H7 (cell line): ENCODE measurements around the gene RERE. TPM values are rescaled to one million over a fixed set of nuclear protein-coding genes. Genes with fewer than 3 reads are reported as not detected.
"Not testable (repeated sequence)": the region's sequence is repeated elsewhere in the genome, so short reads cannot be mapped to it uniquely, and the experiment has no call there.

Source experiments
- DNase-seq: peaks from one replicate; pipeline ENCODE4 v3.0.0; 2012
- H3K27me3 ChIP-seq: 2 replicates; pipeline ENCODE4 v1.6.0; 2011; ENCODE audit warnings: mild to moderate bottlenecking, low read length; ENCODE audit not compliant: control insufficient read depth, insufficient read depth
- H3K36me3 ChIP-seq: replicated peaks from 2 replicates; pipeline ENCODE4 v1.5.1; 2011; ENCODE audit warnings: low read length; ENCODE audit not compliant: control insufficient read depth, insufficient read depth
- H3K4me3 ChIP-seq: 2 replicates; pipeline ENCODE4 v1.5.1; 2011; ENCODE audit warnings: low read depth, mild to moderate bottlenecking, control low read depth, low read length, moderate library complexity; ENCODE audit not compliant: insufficient read depth
- total RNA-seq: library from RNA; depleted of rRNA; stranded (reverse); fragments of >200 nt; shearing (Covaris generic); gene quantifications from 2 replicates; pipeline ENCODE4 v1.2.3, GENCODE V29; 2014

Gene RERE
- total RNA-seq, 1 experiment from 2014 or later: 75.8 TPM

DNA sequence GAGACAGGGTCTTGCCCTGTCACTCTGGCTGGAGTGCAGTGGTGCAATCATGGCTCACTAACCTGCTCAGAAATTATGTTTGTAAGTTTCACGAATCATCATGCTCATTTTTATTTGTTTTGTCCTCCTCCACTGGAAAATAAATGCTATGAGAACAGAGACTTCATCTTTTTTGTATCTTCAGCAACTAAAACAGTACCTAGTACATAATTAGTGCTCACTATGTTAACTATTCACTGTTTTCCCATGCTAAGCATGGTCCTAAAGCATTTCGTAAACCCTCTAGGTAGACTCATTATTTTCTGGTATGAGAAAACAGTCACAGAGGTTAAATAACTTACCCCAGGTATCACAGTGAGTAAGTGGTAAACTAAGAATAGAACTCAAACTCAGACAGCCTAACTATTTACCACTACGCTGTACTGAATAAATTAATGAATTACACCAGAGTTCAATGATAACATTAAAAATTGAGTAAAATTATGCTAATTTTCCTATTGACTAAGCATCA is 118.4 kb downstream of the RERE start:
- no peaks in the 10 kb centered on the region for H3K36me3 ChIP-seq
- H3K4me3 ChIP-seq: no peak overlapping the region
- DNase-seq: no peak
- no peaks in the 10 kb centered on the region for H3K27me3 ChIP-seq

GRCh38 chr1:8698012-8698630 is 119.3 kb downstream of the RERE start:
- H3K4me3 ChIP-seq: no peak overlapping the region
- no peaks in the 10 kb centered on the region for H3K27me3 ChIP-seq
- H3K36me3 ChIP-seq: no peaks in the 10 kb centered on the region
- DNase-seq: no peak

DNA sequence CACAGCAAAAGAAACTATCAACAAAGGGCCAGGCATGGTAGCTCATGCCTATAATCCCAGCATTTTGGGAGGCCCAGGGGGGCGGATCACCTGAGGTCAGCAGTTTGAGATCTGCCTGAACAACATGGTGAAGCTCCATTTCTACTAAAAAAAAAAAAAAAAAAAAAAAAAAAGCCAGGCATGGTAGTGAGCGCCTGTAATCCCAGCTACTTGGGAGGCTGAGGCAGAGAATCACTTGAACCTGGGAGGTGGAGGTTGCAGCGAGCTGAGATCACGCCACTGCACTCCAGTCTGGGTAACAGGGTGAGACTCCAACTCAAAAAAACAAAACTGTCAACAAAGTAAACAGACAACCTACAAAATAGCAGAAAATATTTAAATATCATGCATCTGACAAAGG is 122.0 kb downstream of the RERE start:
- DNase-seq, H3K27me3 ChIP-seq, H3K36me3 ChIP-seq, H3K4me3 ChIP-seq: not testable (repeated sequence)

- Histone ChIP-seq H3K36me3 (no peaks in the 10 kb centered on the region), H3K4me3 (no peak overlapping the region), H3K27me3 (no peaks in the 10 kb centered on the region)
- no peak for DNase-seq
Observed at GRCh38 chr1:8693107-8693506, 124.3 kb downstream of the RERE start.

DNA sequence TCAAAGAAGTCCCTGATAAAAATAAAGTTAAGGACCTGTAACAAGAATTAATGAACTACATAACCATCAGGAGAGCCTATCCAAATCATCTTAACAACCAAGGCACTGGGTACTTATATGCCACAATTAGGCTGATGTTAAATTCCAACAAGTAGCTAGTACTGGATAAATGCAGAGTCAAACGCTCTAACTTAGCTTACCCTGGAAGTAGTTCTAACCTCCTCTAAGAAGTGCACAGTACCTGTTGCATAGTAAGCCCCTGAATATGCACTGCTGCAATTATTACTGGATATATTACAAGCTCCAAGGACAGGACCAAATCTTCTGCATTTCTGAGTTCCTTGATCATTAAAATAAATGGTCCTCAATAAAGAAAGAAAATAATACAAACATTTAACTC is 125.8 kb downstream of the RERE start:
- no peak overlapping the region for H3K4me3 ChIP-seq
- H3K36me3 ChIP-seq: no peaks in the 10 kb centered on the region
- no peaks in the 10 kb centered on the region for H3K27me3 ChIP-seq
- no peak for DNase-seq

GRCh38 chr1:8690253-8690525 is 127.3 kb downstream of the RERE start:
- H3K4me3 ChIP-seq: no peak overlapping the region
- no peaks in the 10 kb centered on the region for H3K36me3 ChIP-seq
- no peak for DNase-seq
- no peaks in the 10 kb centered on the region for H3K27me3 ChIP-seq

DNA sequence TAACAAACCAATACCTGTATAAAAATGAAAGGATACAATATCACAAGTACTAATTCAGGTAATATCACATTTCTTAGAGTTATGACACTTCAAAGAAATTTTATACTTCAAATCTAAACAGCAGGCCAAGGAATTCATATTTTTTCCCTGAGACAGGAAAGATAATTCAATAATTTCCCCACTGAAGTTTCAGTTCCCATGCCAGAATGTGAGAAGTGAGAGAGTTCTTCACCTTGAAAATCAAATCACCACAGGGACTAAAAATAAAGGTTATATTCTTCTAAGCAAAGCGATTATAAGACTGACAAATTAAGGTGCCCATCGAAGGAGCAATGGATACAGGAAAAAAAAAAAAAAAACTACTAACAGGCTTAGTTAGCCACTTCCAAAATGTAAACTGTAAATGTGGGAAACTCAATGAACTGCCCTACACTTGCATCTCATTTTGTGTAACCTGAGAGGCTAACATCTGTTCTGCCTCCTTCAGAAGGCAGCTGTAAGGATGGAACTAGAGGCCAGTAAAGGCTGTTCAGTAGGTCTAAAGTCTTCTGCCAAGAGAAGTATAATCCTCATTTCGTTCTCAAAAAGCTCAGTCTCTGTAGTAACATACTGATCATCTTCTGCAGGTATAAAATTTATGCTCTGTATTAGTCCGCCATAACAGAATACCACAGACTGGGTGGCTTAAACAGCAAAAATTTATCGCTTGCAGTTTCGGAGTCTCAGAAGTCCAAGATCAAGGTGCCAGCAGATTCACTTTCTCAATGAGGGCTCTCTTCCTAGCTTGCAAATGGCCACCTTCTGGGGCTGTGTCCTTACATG is 127.8 kb downstream of the RERE start:
- no peak for DNase-seq
- Histone ChIP-seq H3K4me3 (no peak overlapping the region), H3K36me3 (no peaks in the 10 kb centered on the region), H3K27me3 (no peaks in the 10 kb centered on the region)

DNA sequence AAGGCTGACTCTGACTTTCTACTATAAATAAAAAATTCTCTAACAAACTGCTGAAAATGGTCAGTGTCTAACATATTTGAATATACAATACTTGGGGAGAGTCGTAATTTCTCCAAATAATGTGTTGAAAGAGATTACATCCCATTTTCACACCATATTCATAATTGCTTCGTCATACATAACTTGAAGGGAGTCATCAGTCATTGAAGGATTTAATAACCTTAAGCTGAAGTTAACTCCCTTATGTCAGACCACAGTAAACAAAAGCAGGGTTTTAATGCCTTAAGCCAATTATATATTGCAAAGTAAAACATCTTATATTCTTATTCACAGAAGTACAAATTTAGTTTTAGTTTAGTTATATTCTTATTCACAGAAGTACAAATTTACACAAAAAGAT is 129.9 kb downstream of the RERE start:
- DNase-seq: no peak
- no peaks in the 10 kb centered on the region for H3K27me3 ChIP-seq

DNA sequence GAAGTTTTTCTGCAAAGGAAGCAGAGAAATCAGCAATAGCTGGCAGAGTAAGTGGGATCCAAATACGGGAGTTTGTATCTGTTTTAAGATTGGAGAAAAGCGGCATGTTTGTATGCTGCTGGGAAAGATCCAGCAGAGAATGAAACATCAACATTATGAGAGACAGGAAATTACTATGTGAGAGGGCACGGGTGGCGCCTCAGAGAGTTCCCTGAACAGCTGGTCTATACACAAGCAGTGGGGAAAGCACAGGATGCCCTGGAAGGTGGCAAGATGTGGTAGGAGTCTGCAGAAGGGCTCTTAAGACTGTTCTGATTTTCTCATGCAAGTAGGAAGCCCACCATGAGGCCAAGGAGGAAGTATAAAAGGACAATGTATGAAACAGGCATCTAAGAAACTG is 130.4 kb downstream of the RERE start:
- H3K4me3 ChIP-seq: no peak overlapping the region
- H3K27me3 ChIP-seq: no peaks in the 10 kb centered on the region
- DNase-seq: no peak
- H3K36me3 ChIP-seq: no peaks in the 10 kb centered on the region

More for the DNA sequence above, 129.9 kb downstream of the RERE start:
- no peaks in the 10 kb centered on the region for H3K36me3 ChIP-seq
- H3K4me3 ChIP-seq: no peak overlapping the region

DNA sequence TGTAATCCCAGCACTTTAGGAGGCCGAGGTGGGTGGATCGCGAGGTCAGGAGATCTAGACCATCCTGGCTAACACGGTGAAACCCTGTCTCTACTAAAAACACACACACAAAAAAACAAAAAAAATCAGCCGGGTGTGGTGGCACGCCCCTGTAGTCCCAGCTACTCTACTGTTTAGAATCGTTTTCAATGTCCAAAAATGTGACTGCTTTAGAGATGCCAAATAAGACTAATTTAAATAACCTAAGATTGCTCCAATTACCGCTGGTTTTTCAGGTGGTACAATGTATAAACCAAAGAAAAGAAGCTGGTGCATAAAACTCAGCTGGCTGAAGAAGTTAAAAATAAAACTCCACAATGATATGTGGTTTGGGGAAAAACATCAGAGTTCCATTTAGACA is 132.0 kb downstream of the RERE start:
- H3K4me3 ChIP-seq: no peak overlapping the region
- no peaks in the 10 kb centered on the region for H3K27me3 ChIP-seq
- no peaks in the 10 kb centered on the region for H3K36me3 ChIP-seq
- DNase-seq: no peak

DNA sequence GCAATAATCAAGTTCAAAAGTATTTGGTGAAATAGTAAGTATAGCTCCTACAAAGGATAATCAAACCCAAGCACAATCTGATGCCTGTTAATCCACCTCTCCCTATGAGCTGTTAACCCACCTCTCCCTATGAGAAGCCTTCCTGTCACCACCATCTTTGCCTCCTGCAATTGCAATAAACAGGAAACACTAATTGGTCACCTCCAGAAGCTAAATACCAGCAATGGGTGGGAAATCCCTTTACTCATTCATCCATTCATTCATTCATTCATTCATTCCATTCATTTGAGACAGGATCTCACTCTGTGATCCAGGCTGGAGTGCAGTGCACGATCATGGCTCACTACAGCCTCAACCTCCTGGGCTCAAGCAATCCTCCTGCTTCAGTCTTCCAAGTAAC is 132.8 kb downstream of the RERE start:
- no peaks in the 10 kb centered on the region for H3K27me3 ChIP-seq
- DNase-seq: no peak
- no peaks in the 10 kb centered on the region for H3K36me3 ChIP-seq
- no peak overlapping the region for H3K4me3 ChIP-seq

DNA sequence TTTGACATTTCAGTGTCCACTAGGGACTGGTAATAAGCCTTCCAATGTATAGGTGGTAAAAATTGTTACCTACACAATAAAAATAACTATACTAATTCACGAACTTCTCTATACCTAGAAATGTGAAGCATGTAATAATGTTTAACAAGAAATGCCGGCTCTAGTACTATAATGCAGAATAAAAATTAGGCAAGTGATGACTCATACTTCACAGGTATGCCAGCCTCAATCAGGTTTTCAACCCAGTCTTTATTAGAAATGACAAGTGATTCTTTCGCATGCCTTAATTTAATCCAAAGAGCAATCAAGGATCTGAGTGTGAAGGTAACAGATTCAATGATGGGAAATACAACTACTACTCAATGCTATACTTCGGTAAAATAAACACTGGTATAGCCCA is 134.9 kb downstream of the RERE start:
- Histone ChIP-seq H3K27me3 (no peaks in the 10 kb centered on the region), H3K4me3 (no peak overlapping the region), H3K36me3 (no peaks in the 10 kb centered on the region)
- no peak for DNase-seq

GRCh38 chr1:8681911-8682310 is 135.5 kb downstream of the RERE start:
- Histone ChIP-seq H3K4me3 (no peak overlapping the region), H3K36me3 (no peaks in the 10 kb centered on the region), H3K27me3 (no peaks in the 10 kb centered on the region)
- no peak for DNase-seq

DNA sequence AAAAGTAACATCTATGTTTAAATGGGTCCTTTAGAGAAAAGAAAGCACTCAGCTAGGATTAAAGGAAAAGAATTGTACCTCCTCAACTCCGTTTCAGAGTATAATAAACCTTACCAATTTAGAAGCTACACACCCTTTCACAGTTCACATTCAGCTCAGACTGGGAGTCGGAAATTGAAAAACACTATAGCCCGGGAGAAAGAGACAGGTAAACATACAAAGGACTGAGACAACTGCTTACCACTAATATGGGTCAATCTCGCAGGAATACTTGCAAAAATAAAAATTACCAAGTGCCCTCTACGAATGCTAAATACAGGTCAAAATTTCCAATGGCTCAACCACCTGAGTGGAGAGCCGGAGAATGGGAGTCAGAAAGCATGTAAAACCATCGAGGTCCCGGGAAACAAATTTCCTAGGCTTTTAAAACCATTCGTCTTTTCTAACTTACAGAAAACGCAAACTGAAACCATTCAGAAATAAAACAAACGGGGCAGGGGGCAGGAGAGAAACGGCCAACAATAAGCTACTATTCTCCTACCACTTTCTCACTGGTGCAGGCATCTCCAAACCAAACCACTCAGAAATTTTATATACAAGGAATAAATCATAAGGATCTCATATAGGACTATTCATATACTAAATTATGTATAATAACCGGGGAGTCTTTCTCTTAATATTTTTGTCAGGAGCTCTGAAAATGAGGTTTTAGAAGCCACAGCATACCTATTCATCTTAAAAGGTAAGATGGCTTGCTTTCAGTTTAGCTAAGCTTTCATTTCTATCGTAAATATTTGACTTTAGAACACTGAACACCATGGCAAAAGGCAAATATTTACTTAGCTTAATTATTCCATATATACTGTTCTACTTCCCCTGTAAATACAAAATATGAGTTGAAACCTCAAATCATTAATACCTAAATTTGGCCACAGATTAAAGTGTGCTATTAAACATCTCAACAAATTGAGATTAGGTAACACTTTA is 136.5 kb downstream of the RERE start:
- Histone ChIP-seq H3K4me3 (no peak overlapping the region), H3K36me3 (no peaks in the 10 kb centered on the region), H3K27me3 (no peaks in the 10 kb centered on the region)
- DNase-seq: no peak
